Measurements from ENCODE around the gene LZTS2. TPM values are rescaled to one million over a fixed set of nuclear protein-coding genes. Genes with fewer than 3 reads are reported as not detected.

LZTS2 gene
- polyA plus RNA-seq, 1 experiment = 33.3 TPM

- Histone ChIP-seq H3K4me3 (ENCODE audit: low read depth, low read length) (no peak overlapping the region), H3K27me3 (ENCODE audit: control insufficient read depth, insufficient read depth, low read length) (no peaks in the 10 kb centered on the region), H3K9me3 (ENCODE audit: control insufficient read depth, insufficient read depth, low read length) (no peaks in the 10 kb centered on the region; the same call in 1 of the 2 replicates), H3K27ac (ENCODE audit: low read depth, low read length) (no peak overlapping the region)
- ChIA-PET CTCF (interaction anchor here (0.7 to 12.4 kb wide), 6 partner anchors 8 to 68 kb away, joined by 3 to 271 read pairs (median 4); partner anchors contain the start of gene KAZALD1), POLR2A (interaction anchor here (1.3 kb wide), 1 partner anchor 82 kb away, joined by 3 read pairs; the partner anchor contains the start of gene SLF2)
- DNase-seq (ENCODE audit: low read depth, low spot score) = no peak
- TF ChIP-seq, protein P1, sequence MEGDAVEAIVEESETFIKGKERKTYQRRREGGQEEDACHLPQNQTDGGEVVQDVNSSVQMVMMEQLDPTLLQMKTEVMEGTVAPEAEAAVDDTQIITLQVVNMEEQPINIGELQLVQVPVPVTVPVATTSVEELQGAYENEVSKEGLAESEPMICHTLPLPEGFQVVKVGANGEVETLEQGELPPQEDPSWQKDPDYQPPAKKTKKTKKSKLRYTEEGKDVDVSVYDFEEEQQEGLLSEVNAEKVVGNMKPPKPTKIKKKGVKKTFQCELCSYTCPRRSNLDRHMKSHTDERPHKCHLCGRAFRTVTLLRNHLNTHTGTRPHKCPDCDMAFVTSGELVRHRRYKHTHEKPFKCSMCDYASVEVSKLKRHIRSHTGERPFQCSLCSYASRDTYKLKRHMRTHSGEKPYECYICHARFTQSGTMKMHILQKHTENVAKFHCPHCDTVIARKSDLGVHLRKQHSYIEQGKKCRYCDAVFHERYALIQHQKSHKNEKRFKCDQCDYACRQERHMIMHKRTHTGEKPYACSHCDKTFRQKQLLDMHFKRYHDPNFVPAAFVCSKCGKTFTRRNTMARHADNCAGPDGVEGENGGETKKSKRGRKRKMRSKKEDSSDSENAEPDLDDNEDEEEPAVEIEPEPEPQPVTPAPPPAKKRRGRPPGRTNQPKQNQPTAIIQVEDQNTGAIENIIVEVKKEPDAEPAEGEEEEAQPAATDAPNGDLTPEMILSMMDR (IDR thresholded peaks at IDR 0.05; ENCODE audit: low read depth, low read length) = peak; percentile 75
Measured at GRCh38 chr10:100993986-100994708, 5.5 kb upstream of the LZTS2 start.

GRCh38 chr10:100995181-100995580 is 4.4 kb upstream of the LZTS2 start:
- Histone ChIP-seq H3K27me3 (ENCODE audit: control insufficient read depth, insufficient read depth, low read length) (no peaks in the 10 kb centered on the region), H3K9me3 (ENCODE audit: control insufficient read depth, insufficient read depth, low read length) (no peaks in the 10 kb centered on the region; the same call in 1 of the 2 replicates), H3K4me3 (ENCODE audit: low read depth, low read length) (no peak overlapping the region), H3K27ac (ENCODE audit: low read depth, low read length) (no peak overlapping the region)
- no peak for DNase-seq (ENCODE audit: low read depth, low spot score)
- TF ChIP-seq, protein P1 (IDR thresholded peaks at IDR 0.05; ENCODE audit: low read depth, low read length) = no peak
- ChIA-PET POLR2A (no interaction called here), CTCF (interaction anchor here (0.9 to 12.4 kb wide), 5 partner anchors 13 to 146 kb away, joined by 3 to 271 read pairs (median 5); no protein-coding TSS in a partner anchor)

GRCh38 chr10:100996678-100997359 is 2.8 kb upstream of the LZTS2 start:
- H3K27me3 ChIP-seq (ENCODE audit: control insufficient read depth, insufficient read depth, low read length) = no peaks in the 10 kb centered on the region
- CTCF ChIA-PET = interaction anchor here (1.4 to 12.4 kb wide), 7 partner anchors 10 to 45 kb away, joined by 3 to 271 read pairs (median 19); partner anchors contain the start of genes MRPL43, SEMA4G and TWNK
- TF ChIP-seq, protein P1 (IDR thresholded peaks at IDR 0.05; ENCODE audit: low read depth, low read length) = no peak
- H3K4me3 ChIP-seq (ENCODE audit: low read depth, low read length) = peak overlapping the region; percentile 90
- no peak for DNase-seq (ENCODE audit: low read depth, low spot score)
- H3K27ac ChIP-seq (ENCODE audit: low read depth, low read length) = peak overlapping the region; percentile 95
- POLR2A ChIA-PET = interaction anchor here (0.5 to 3.3 kb wide), 3 partner anchors 11 to 64 kb away, joined by 5 to 20 read pairs (median 7); no protein-coding TSS in a partner anchor
- H3K9me3 ChIP-seq (ENCODE audit: control insufficient read depth, insufficient read depth, low read length) = no peaks in the 10 kb centered on the region; the same call in 1 of the 2 replicates

DNA sequence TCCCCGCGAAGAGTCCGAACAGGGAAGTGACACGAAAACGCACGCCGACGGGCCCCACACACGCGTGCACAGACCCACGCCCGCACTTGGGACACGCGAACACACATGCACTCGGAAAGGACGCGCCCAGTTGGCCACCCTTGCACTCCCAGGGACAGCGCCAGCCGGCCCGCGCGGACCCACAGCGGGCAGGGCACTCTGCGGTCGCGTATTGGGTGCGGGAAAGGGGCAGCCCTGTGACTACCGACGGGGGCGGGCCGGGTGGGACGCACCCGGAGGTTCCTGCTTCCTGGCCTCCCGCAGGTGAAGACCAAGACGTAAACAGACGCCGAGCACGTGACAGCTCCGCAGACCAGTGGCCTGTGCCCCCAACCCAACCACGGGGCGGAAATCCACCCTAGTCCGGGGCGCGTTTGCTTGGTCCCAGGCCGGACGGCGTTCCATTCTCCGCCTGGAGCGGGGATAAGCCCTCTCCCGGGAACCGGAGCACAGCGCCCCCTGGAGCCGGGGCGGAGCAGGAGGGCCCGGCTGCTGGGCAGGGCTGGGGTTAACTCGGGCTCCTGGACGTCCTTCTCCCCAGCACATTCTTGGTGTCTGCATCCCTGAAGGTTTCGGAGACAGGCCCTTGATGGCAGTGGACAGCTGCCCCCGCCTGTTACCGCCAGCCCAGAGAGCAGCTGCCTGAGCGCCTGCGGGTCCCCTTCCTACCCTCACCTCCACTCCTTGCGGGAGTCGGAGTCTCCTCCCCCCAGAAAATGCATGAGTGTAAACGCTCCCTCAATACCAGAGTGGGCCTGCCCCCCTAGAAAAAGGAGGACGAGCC is 2.0 kb upstream of the LZTS2 start:
- no peak for DNase-seq (ENCODE audit: low read depth, low spot score)
- TF ChIP-seq, protein P1 (IDR thresholded peaks at IDR 0.05; ENCODE audit: low read depth, low read length) = peak; percentile 93
- Histone ChIP-seq H3K27me3 (ENCODE audit: control insufficient read depth, insufficient read depth, low read length) (no peaks in the 10 kb centered on the region), H3K27ac (ENCODE audit: low read depth, low read length) (peak overlapping the region; percentile 95), H3K9me3 (ENCODE audit: control insufficient read depth, insufficient read depth, low read length) (no peaks in the 10 kb centered on the region; the same call in 1 of the 2 replicates), H3K4me3 (ENCODE audit: low read depth, low read length) (peak overlapping the region; percentile 90)
- ChIA-PET CTCF (interaction anchor here (0.6 to 12.4 kb wide), 11 partner anchors 10 to 591 kb away, joined by 3 to 271 read pairs (median 6); partner anchors contain the start of genes MRPL43, SEMA4G and TWNK), POLR2A (interaction anchor here (0.5 to 3.3 kb wide), 5 partner anchors 10 to 63 kb away, joined by 3 to 20 read pairs (median 7); no protein-coding TSS in a partner anchor)

Data from AG04450 (cell line).